IMR-90 (cell line): ENCODE measurements around the gene CASK. TPM values are rescaled to one million over a fixed set of nuclear protein-coding genes. Genes with fewer than 3 reads are reported as not detected.

Experiments used
- ATAC-seq: fragments of 200-7000 bp; cut with Tn5 transposase; 2 replicates; pipeline ENCODE4 v1.9.1; 2020; ENCODE audit warnings: low read depth, mild to moderate bottlenecking, moderate library complexity
- BruUV-seq: library from RNA; stranded (reverse); fragments of 400-500 nt; replicated peaks from 2 replicates; lab custom pipeline; 2021; lab: Mats Ljungman, UMichigan
- CTCF ChIA-PET: fragments of 300-600 bp; formaldehyde crosslinking; extraction: SDS; loops from one replicate; lab custom pipeline; 2021; ENCODE audit warnings: antibody characterized with exemption; lab: Yijun Ruan, JAX
- POLR2A ChIA-PET: fragments of 300-600 bp; sonication (Branson Sonifier 250); formaldehyde crosslinking; loops from one replicate; lab custom pipeline; 2022; ENCODE audit warnings: antibody characterized with exemption; ENCODE audit not compliant: unreplicated experiment; lab: Charles Lee
- DNase-seq: peaks from one replicate; pipeline ENCODE4 v3.0.0; 2013
- H2AFZ ChIP-seq: replicated peaks from 2 replicates; pipeline ENCODE3; 2013; ENCODE audit warnings: low read length, mild to moderate bottlenecking; ENCODE audit not compliant: poor library complexity
- H2AK5ac ChIP-seq: 2 replicates; pipeline ENCODE4 v1.6.1; 2013; ENCODE audit warnings: low read depth, low read length, inconsistent platforms
- H2AK9ac ChIP-seq: replicated peaks from 2 replicates; pipeline ENCODE3; 2013; ENCODE audit warnings: mild to moderate bottlenecking, low read depth, low read length, moderate library complexity; ENCODE audit not compliant: poor library complexity
- H2BK120ac ChIP-seq: 2 replicates; pipeline ENCODE4 v1.6.1; 2013; ENCODE audit warnings: low read depth, low read length, inconsistent platforms
- H2BK15ac ChIP-seq: 3 replicates; pipeline ENCODE4 v1.6.1; 2013; ENCODE audit warnings: low read depth, low read length, inconsistent platforms
- H2BK20ac ChIP-seq: 2 replicates; pipeline ENCODE4 v1.6.1; 2013; ENCODE audit warnings: low read depth, mild to moderate bottlenecking, inconsistent platforms, low read length, moderate library complexity
- H2BK5ac ChIP-seq: 2 replicates; pipeline ENCODE4 v1.6.1; 2013; ENCODE audit warnings: mild to moderate bottlenecking, low read depth, low read length, inconsistent platforms; ENCODE audit not compliant: poor library complexity, severe bottlenecking
- H3K14ac ChIP-seq: replicated peaks from 2 replicates; pipeline ENCODE4 v1.6.1; 2013; ENCODE audit warnings: low read depth, low read length, inconsistent platforms
- H3K18ac ChIP-seq: 2 replicates; pipeline ENCODE4 v1.6.1; 2013; ENCODE audit warnings: low read depth, low read length, control low read depth
- H3K23ac ChIP-seq: 2 replicates; pipeline ENCODE4 v1.6.1; 2013; ENCODE audit warnings: low read depth, low read length, inconsistent platforms
- H3K27ac ChIP-seq: 2 replicates; pipeline ENCODE4 v1.5.1; 2013; ENCODE audit warnings: mild to moderate bottlenecking, control low read depth, low read length; ENCODE audit not compliant: insufficient read depth
- H3K27me3 ChIP-seq: 2 replicates; pipeline ENCODE4 v1.6.1; 2013; ENCODE audit warnings: low read length; ENCODE audit not compliant: control insufficient read depth, insufficient read depth
- H3K36me3 ChIP-seq: 2 replicates; pipeline ENCODE4 v1.6.1; 2013; ENCODE audit warnings: low read length, mixed read lengths; ENCODE audit not compliant: control insufficient read depth, insufficient read depth
- H3K4ac ChIP-seq: 2 replicates; pipeline ENCODE4 v1.6.1; 2013; ENCODE audit warnings: low read depth, low read length, inconsistent platforms
- H3K4me1 ChIP-seq: 2 replicates; pipeline ENCODE4 v1.6.1; 2013; ENCODE audit warnings: low read length, mixed read lengths; ENCODE audit not compliant: control insufficient read depth, insufficient read depth
- H3K4me2 ChIP-seq: 2 replicates; pipeline ENCODE4 v1.6.1; 2013; ENCODE audit warnings: low read depth, mild to moderate bottlenecking, control low read depth, low read length, moderate library complexity
- H3K4me3 ChIP-seq: 2 replicates; pipeline ENCODE4 v1.5.1; 2013; ENCODE audit warnings: low read depth, mild to moderate bottlenecking, control low read depth, low read length, moderate library complexity; ENCODE audit not compliant: insufficient read depth
- H3K56ac ChIP-seq: 2 replicates; pipeline ENCODE4 v1.6.1; 2013; ENCODE audit warnings: low read length, inconsistent platforms; ENCODE audit not compliant: insufficient read depth; ENCODE audit errors: extremely low read depth
- H3K79me1 ChIP-seq, 2 experiments: 2 replicates each; pipeline ENCODE4 v1.6.1; 2013; ENCODE audit warnings: low read length in 2 of 2, inconsistent platforms in 1 of 2, low read depth in 1 of 2
- H3K9ac ChIP-seq: 2 replicates; pipeline ENCODE4 v1.6.1; 2013; ENCODE audit warnings: low read depth, low read length, control low read depth
- H3K9me1 ChIP-seq: 2 replicates; pipeline ENCODE4 v1.6.1; 2013; ENCODE audit warnings: low read length, inconsistent platforms; ENCODE audit not compliant: insufficient read depth
- H3K9me3 ChIP-seq: 2 replicates; pipeline ENCODE4 v1.6.1; 2013; ENCODE audit warnings: low read length; ENCODE audit not compliant: control insufficient read depth, insufficient read depth
- H4K20me1 ChIP-seq: 2 replicates; pipeline ENCODE4 v1.6.1; 2013; ENCODE audit warnings: low read length, inconsistent platforms; ENCODE audit not compliant: insufficient read depth
- H4K5ac ChIP-seq: 2 replicates; pipeline ENCODE4 v1.6.1; 2013; ENCODE audit warnings: mild to moderate bottlenecking, low read depth, low read length, control low read depth
- H4K8ac ChIP-seq, 2 experiments: 2 replicates each; pipeline ENCODE4 v1.6.1; 2013; ENCODE audit warnings: low read depth in 2 of 2, low read length in 2 of 2, control low read depth in 1 of 2, inconsistent platforms in 1 of 2
- H4K91ac ChIP-seq: 2 replicates; pipeline ENCODE4 v1.6.1; 2013; ENCODE audit warnings: low read depth, low read length, inconsistent platforms; ENCODE audit not compliant: insufficient read depth
- CEBPB ChIP-seq: IDR thresholded peaks from 2 replicates; pipeline ENCODE4 v1.6.1; 2012; ENCODE audit warnings: low read depth, low read length, improper control_type of control experiment
- FOS ChIP-seq: fragments of 150-350 bp; IDR thresholded peaks from 2 replicates; pipeline ENCODE4 v1.6.1; 2016; ENCODE audit warnings: low read depth, low read length
- MAFK ChIP-seq: IDR thresholded peaks from 2 replicates; pipeline ENCODE4 v1.6.1; 2012; ENCODE audit warnings: low read depth, low read length, improper control_type of control experiment
- MAZ ChIP-seq: IDR thresholded peaks from 2 replicates; pipeline ENCODE4 v1.6.1; 2012; ENCODE audit warnings: low read depth, mild to moderate bottlenecking, low read length, improper control_type of control experiment, moderate library complexity, borderline replicate concordance
- WGBS, 2 experiments: methylation state at CpG; one replicate each; pipeline versions ENCODE4 v1.1.5 to v1.1.7; 2013; ENCODE audit warnings: missing lambda C conversion rate in 2 of 2; ENCODE audit not compliant: insufficient read length in 1 of 2; ENCODE audit errors: extremely low coverage in 2 of 2; 5-methylcytosine and 5-hydroxymethylcytosine counted together
- dilution Hi-C: fragments of 300-500 bp; cut with HindIII; formaldehyde crosslinking; loops from one replicate; pipeline ENCODE4 v1.14.3; 2018; ENCODE audit warnings: low sequenced_read_pairs; ENCODE audit not compliant: unreplicated experiment
- in situ Hi-C: fragments of 300-500 bp; cut with MboI; formaldehyde crosslinking; loops from 3 replicates; pipeline ENCODE4 v1.14.3; 2019; ENCODE audit warnings: low sequenced_read_pairs, inconsistent platforms, mixed read lengths
- intact Hi-C: fragments of 100-400 bp; cut with micrococcal nuclease; formaldehyde crosslinking; loops from 2 replicates; pipeline ENCODE4 v1.10.0; 2022
- polyA plus RNA-seq, 3 experiments: library from polyadenylated mRNA; depleted of rRNA; stranded (reverse); fragments of >200 nt; gene quantifications; 2 replicates each; pipeline ENCODE4 v1.2.3, GENCODE V29; 2012; ENCODE audit warnings: low replicate concordance in 1 of 3
- total RNA-seq: library from RNA; depleted of rRNA; stranded (reverse); fragments of >200 nt; gene quantifications from 2 replicates; pipeline ENCODE4 v1.2.3, GENCODE V29; 2012
- TF ChIP-seq, protein P1 (sequence below): fragments of 150-350 bp; IDR thresholded peaks from 2 replicates; pipeline ENCODE4 v1.6.1; 2016; ENCODE audit warnings: low read depth, mild to moderate bottlenecking, low read length, moderate library complexity, borderline replicate concordance

CASK gene
- total and polyA plus RNA-seq, 2 of the 4 experiments (the other 2 are of a cell fraction), result 9.4 to 17.7 TPM

GRCh38 chrX:41946235-41946634 lies 22.9 kb upstream of the CASK start:
- CTCF ChIA-PET, result no interaction called here

More at GRCh38 chrX:41946235-41946634, 22.9 kb upstream of the CASK start:
- no TSS peak for BruUV-seq
- no peak overlapping the region for H2BK5ac ChIP-seq
- no peak overlapping the region for H3K14ac ChIP-seq
- no peak overlapping the region for H3K4me2 ChIP-seq
- no peak for DNase-seq
- peaks cover 15% of the 10 kb centered on the region for H3K27me3 ChIP-seq
- POLR2A ChIA-PET, result no interaction called here
- no peak overlapping the region for H3K4ac ChIP-seq
- H4K91ac ChIP-seq, result no peak overlapping the region
- no peaks in the 10 kb centered on the region for H3K36me3 ChIP-seq
- no peaks in the 10 kb centered on the region for H3K79me1 ChIP-seq
- no peak overlapping the region for H4K5ac ChIP-seq
- no peak overlapping the region for H3K23ac ChIP-seq
- no CpG with 5 or more reads among the region's 3 CpGs for WGBS, 2 experiments
- H2AK9ac ChIP-seq, result no peak overlapping the region
- H2BK20ac ChIP-seq, result no peak overlapping the region
- no peaks in the 10 kb centered on the region for H3K9me3 ChIP-seq
- no peak for ATAC-seq
- no peak overlapping the region for H3K18ac ChIP-seq
- dilution Hi-C loops (no loop called here), in situ Hi-C loops (no loop called here), intact Hi-C loops (loop anchor here (2.0 kb wide), 1 partner anchor 55 kb away; no protein-coding TSS in a partner anchor)
- H2BK120ac ChIP-seq, result no peak overlapping the region
- no peak for TF ChIP-seq FOS
- TF ChIP-seq, protein P1, sequence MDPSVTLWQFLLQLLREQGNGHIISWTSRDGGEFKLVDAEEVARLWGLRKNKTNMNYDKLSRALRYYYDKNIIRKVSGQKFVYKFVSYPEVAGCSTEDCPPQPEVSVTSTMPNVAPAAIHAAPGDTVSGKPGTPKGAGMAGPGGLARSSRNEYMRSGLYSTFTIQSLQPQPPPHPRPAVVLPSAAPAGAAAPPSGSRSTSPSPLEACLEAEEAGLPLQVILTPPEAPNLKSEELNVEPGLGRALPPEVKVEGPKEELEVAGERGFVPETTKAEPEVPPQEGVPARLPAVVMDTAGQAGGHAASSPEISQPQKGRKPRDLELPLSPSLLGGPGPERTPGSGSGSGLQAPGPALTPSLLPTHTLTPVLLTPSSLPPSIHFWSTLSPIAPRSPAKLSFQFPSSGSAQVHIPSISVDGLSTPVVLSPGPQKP, result no peak
- TF ChIP-seq MAZ, result no peak
- no peak for TF ChIP-seq MAFK
- no peak for TF ChIP-seq CEBPB
- no peak overlapping the region for H4K8ac ChIP-seq
- H3K56ac ChIP-seq, result no peak overlapping the region
- no peak overlapping the region for H2AFZ ChIP-seq
- no peak overlapping the region for H2AK5ac ChIP-seq
- no peak overlapping the region for H3K9ac ChIP-seq
- H3K4me3 ChIP-seq, result no peak overlapping the region
- H4K20me1 ChIP-seq, result no peaks in the 10 kb centered on the region
- H3K27ac ChIP-seq, result no peak overlapping the region
- no peaks in the 10 kb centered on the region for H3K4me1 ChIP-seq
- H3K9me1 ChIP-seq, result no peaks in the 10 kb centered on the region
- H2BK15ac ChIP-seq, result no peak overlapping the region
